ENCODE data around the gene TMEM86B.
A peak's percentile ranks its signal among the peaks of the same experiment; 100 is the strongest.

The TMEM86B gene

GRCh38 chr19:55249841-55250240 is 21.3 kb upstream of the TMEM86B start:
- TF ChIP-seq FOXP2 (optimal IDR thresholded peaks at IDR 0.05; ENCODE audit: borderline replicate concordance, extremely low read depth, extremely low read length, insufficient read depth): no peak
- TF ChIP-seq SIN3A (IDR thresholded peaks at IDR 0.05; ENCODE audit: borderline replicate concordance, insufficient read depth, low read length): no peak
- no peak for TF ChIP-seq REST (IDR thresholded peaks at IDR 0.05; ENCODE audit: insufficient read depth in 1 of 2, low read depth in 2 of 2, low read length in 2 of 2)
- no peak for TF ChIP-seq TAF1 (IDR thresholded peaks at IDR 0.05; ENCODE audit: borderline replicate concordance, insufficient read depth, low read length)
- no peak for TF ChIP-seq POLR2AphosphoS5 (IDR thresholded peaks at IDR 0.05; ENCODE audit: low read depth, low read length)

- no peak for TF ChIP-seq SIN3A (IDR thresholded peaks at IDR 0.05; ENCODE audit: borderline replicate concordance, insufficient read depth, low read length)
- no peak for TF ChIP-seq POLR2AphosphoS5 (IDR thresholded peaks at IDR 0.05; ENCODE audit: low read depth, low read length)
- TF ChIP-seq REST (IDR thresholded peaks at IDR 0.05; ENCODE audit: insufficient read depth in 1 of 2, low read depth in 2 of 2, low read length in 2 of 2): no peak
- TF ChIP-seq FOXP2 (optimal IDR thresholded peaks at IDR 0.05; ENCODE audit: borderline replicate concordance, extremely low read depth, extremely low read length, insufficient read depth): no peak
- no peak for TF ChIP-seq TAF1 (IDR thresholded peaks at IDR 0.05; ENCODE audit: borderline replicate concordance, insufficient read depth, low read length)
These were observed 20.1 kb upstream of the TMEM86B start for GRCh38 chr19:55248704-55249103.

GRCh38 chr19:55248166-55248675 is 19.7 kb upstream of the TMEM86B start:
- no peak for TF ChIP-seq POLR2AphosphoS5 (IDR thresholded peaks at IDR 0.05; ENCODE audit: low read depth, low read length)
- no peak for TF ChIP-seq REST (IDR thresholded peaks at IDR 0.05; ENCODE audit: insufficient read depth in 1 of 2, low read depth in 2 of 2, low read length in 2 of 2)
- no peak for TF ChIP-seq FOXP2 (optimal IDR thresholded peaks at IDR 0.05; ENCODE audit: borderline replicate concordance, extremely low read depth, extremely low read length, insufficient read depth)
- no peak for TF ChIP-seq TAF1 (IDR thresholded peaks at IDR 0.05; ENCODE audit: borderline replicate concordance, insufficient read depth, low read length)
- no peak for TF ChIP-seq SIN3A (IDR thresholded peaks at IDR 0.05; ENCODE audit: borderline replicate concordance, insufficient read depth, low read length)

- TF ChIP-seq FOXP2 (optimal IDR thresholded peaks at IDR 0.05; ENCODE audit: borderline replicate concordance, extremely low read depth, extremely low read length, insufficient read depth) (peak; percentile 16), POLR2AphosphoS5 (IDR thresholded peaks at IDR 0.05; ENCODE audit: low read depth, low read length) (no peak)
These were observed 19.1 kb upstream of the TMEM86B start for GRCh38 chr19:55247621-55248099.

- TF ChIP-seq POLR2AphosphoS5 (IDR thresholded peaks at IDR 0.05; ENCODE audit: low read depth, low read length): no peak
- no peak for TF ChIP-seq FOXP2 (optimal IDR thresholded peaks at IDR 0.05; ENCODE audit: borderline replicate concordance, extremely low read depth, extremely low read length, insufficient read depth)
- no peak for TF ChIP-seq TAF1 (IDR thresholded peaks at IDR 0.05; ENCODE audit: borderline replicate concordance, insufficient read depth, low read length)
- TF ChIP-seq REST (IDR thresholded peaks at IDR 0.05; ENCODE audit: insufficient read depth in 1 of 2, low read depth in 2 of 2, low read length in 2 of 2): no peak
- no peak for TF ChIP-seq SIN3A (IDR thresholded peaks at IDR 0.05; ENCODE audit: borderline replicate concordance, insufficient read depth, low read length)
These were observed 18.2 kb upstream of the TMEM86B start for GRCh38 chr19:55246462-55247451.
